ENCODE data around the gene SRRM3. TPM values are rescaled to one million over a fixed set of nuclear protein-coding genes. Genes with fewer than 3 reads are reported as not detected.

The SRRM3 gene
- total RNA-seq, 1 donor: 0.36 TPM

DNA sequence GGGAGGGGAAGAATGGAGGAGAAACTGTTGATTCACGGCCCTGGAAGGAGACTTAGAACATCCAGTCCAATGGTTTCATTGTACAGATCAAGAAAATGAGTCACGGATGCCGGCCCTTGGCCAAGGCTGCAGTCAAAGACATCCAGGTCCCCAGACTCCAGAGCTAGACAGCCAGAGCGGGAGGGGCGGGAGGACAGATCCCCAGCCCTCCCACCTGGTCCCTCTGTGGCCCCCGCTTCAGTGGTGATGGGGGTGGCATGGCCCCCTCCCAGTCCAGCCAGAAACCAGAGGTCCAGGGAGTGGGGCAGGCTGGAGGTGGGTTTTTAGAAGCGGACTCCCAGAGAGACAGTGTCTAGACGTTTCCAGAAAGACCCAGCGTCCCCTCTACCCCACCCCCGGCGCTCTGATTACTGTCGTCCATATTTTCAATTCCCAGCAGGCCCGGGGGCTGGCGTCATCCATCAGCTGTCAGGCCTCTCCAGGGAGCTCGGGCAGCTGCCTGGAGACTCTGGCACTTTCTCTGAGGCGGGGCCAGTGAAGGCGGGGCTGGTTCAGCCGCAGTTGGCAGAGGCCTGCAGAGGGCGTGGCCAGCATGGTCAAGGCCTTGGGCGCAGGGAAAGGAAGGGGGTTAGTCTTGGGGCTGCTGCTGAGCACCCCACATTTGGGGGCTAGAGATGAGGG, 92.8 kb downstream of the SRRM3 start:
- H3K4me1 ChIP-seq (ENCODE audit: insufficient read depth, low read length): peaks cover 51% of the 10 kb centered on the region

DNA sequence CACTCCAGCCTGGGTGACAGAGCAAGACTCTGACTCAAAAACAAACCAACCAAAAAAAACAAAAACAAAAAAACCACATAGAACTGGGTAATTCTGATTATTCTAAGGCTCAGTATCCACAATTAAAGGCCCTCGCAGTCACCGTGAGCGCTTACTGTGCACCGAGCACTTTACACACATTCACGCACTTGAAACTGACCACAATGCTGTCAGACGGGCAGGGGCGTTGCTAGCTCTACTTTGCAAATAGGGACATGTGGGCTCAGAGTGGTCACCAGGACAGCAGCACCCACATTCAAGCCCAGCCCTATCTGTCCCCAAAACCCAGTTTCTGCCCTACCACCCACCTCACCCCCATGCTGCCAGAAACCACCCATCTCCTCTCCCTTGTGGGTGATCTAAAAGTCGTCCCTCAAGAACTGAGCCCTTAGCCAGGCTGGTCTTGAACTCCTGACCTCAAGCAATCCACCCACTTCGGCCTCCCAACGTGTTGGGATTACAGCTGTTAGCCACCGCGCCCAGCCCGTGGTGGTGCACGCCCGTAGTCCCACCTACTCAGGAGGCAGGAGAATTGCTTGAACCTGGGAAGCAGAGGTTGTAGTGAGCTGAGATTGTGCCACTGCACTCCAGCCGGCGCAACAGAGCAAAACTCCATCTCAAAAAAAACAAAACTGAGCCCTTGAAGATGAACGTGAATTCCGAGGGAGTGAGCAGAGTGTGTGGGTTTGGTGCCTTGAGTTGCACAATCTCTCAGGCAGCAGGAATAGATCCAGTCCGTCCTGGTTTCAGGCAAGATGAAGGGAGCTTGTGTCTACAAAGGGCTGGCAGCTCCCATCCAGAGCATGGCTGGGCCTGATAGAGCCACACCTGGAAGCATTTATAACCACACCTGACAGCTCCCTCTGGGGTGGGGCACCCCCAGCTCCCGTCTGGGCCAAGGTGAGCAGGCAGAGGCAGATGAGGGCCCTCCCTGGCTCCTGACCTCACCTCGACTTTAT, 95.3 kb downstream of the SRRM3 start:
- Histone ChIP-seq H3K4me2 (ENCODE audit: insufficient read depth, low read length) (peak overlapping the region; percentile 37), H4K20me1 (ENCODE audit: insufficient read depth, low read length) (no peaks in the 10 kb centered on the region), H3K27ac (ENCODE audit: low read depth, low read length) (peak overlapping the region; percentile 97), H3K79me2 (ENCODE audit: insufficient read depth, low read length) (no peaks in the 10 kb centered on the region), H3K27me3 (ENCODE audit: insufficient read depth, low read length) (no peaks in the 10 kb centered on the region), H3K4me1 (ENCODE audit: insufficient read depth, low read length) (peaks cover 41% of the 10 kb centered on the region), H2AFZ (ENCODE audit: low read length) (peak overlapping the region; percentile 82), H3K4me3 (ENCODE audit: insufficient read depth, low read length) (peak overlapping the region; percentile 43), H3K9me3 (ENCODE audit: low read depth, low read length) (no peaks in the 10 kb centered on the region), H3K36me3 (ENCODE audit: insufficient read depth, low read length) (no peaks in the 10 kb centered on the region)
- TF ChIP-seq, protein P1, sequence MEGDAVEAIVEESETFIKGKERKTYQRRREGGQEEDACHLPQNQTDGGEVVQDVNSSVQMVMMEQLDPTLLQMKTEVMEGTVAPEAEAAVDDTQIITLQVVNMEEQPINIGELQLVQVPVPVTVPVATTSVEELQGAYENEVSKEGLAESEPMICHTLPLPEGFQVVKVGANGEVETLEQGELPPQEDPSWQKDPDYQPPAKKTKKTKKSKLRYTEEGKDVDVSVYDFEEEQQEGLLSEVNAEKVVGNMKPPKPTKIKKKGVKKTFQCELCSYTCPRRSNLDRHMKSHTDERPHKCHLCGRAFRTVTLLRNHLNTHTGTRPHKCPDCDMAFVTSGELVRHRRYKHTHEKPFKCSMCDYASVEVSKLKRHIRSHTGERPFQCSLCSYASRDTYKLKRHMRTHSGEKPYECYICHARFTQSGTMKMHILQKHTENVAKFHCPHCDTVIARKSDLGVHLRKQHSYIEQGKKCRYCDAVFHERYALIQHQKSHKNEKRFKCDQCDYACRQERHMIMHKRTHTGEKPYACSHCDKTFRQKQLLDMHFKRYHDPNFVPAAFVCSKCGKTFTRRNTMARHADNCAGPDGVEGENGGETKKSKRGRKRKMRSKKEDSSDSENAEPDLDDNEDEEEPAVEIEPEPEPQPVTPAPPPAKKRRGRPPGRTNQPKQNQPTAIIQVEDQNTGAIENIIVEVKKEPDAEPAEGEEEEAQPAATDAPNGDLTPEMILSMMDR (IDR thresholded peaks at IDR 0.05; ENCODE audit: extremely low read depth, low read depth, low read length): peak; percentile 19
- peak; percentile 93 for DNase-seq (ENCODE audit: insufficient read length, low spot score, missing footprints)

More for the DNA sequence above, 92.8 kb downstream of the SRRM3 start:
- Histone ChIP-seq H4K20me1 (ENCODE audit: insufficient read depth, low read length) (no peaks in the 10 kb centered on the region), H3K9me3 (ENCODE audit: low read depth, low read length) (no peaks in the 10 kb centered on the region), H2AFZ (ENCODE audit: low read length) (peak overlapping the region; percentile 77), H3K4me3 (ENCODE audit: insufficient read depth, low read length) (peak overlapping the region; percentile 65), H3K79me2 (ENCODE audit: insufficient read depth, low read length) (no peaks in the 10 kb centered on the region), H3K27me3 (ENCODE audit: insufficient read depth, low read length) (no peaks in the 10 kb centered on the region), H3K4me2 (ENCODE audit: insufficient read depth, low read length) (peak overlapping the region; percentile 77), H3K36me3 (ENCODE audit: insufficient read depth, low read length) (no peaks in the 10 kb centered on the region), H3K27ac (ENCODE audit: low read depth, low read length) (peak overlapping the region; percentile 90)
- TF ChIP-seq, protein P1 (IDR thresholded peaks at IDR 0.05; ENCODE audit: extremely low read depth, low read depth, low read length): no peak
- peak; percentile 93 for DNase-seq (ENCODE audit: insufficient read length, low spot score, missing footprints)

- Histone ChIP-seq H3K4me3 (ENCODE audit: insufficient read depth, low read length) (no peak overlapping the region), H3K27ac (ENCODE audit: low read depth, low read length) (no peak overlapping the region), H3K9me3 (ENCODE audit: low read depth, low read length) (no peaks in the 10 kb centered on the region), H3K36me3 (ENCODE audit: insufficient read depth, low read length) (peaks cover 13% of the 10 kb centered on the region), H2AFZ (ENCODE audit: low read length) (no peak overlapping the region), H3K27me3 (ENCODE audit: insufficient read depth, low read length) (no peaks in the 10 kb centered on the region), H4K20me1 (ENCODE audit: insufficient read depth, low read length) (peaks cover 11% of the 10 kb centered on the region), H3K4me2 (ENCODE audit: insufficient read depth, low read length) (no peak overlapping the region), H3K79me2 (ENCODE audit: insufficient read depth, low read length) (peaks cover 6% of the 10 kb centered on the region), H3K4me1 (ENCODE audit: insufficient read depth, low read length) (peaks cover 25% of the 10 kb centered on the region)
- TF ChIP-seq, protein P1 (IDR thresholded peaks at IDR 0.05; ENCODE audit: extremely low read depth, low read depth, low read length): no peak
- peak; percentile 26 for DNase-seq (ENCODE audit: insufficient read length, low spot score, missing footprints)
These were observed 98.6 kb downstream of the SRRM3 start for GRCh38 chr7:76300166-76300731.

Measured in osteoblast (primary cell).